Neural cell (in vitro differentiated cells): Measurements from ENCODE around the gene ACYP1. TPM values are rescaled to one million over a fixed set of nuclear protein-coding genes. Genes with fewer than 3 reads are reported as not detected.

Experiments used
- H2AFZ ChIP-seq: fragments of 200-600, 300-800 bp; sonication (generic), shearing (Covaris generic); 2 replicates; pipeline ENCODE4 v1.6.0; 2014; ENCODE audit warnings: low read depth, mild to moderate bottlenecking, antibody characterized with exemption, low read length, moderate library complexity
- H3F3A ChIP-seq: fragments of 200-600 bp; shearing (Covaris generic); 2 replicates; pipeline ENCODE4 v1.6.1; 2016; ENCODE audit warnings: mild to moderate bottlenecking, moderate library complexity, mixed read lengths, antibody characterized with exemption, low read length; ENCODE audit not compliant: insufficient read depth, poor library complexity, severe bottlenecking
- H3K27ac ChIP-seq: fragments of 200-600, 300-800 bp; sonication (generic), shearing (Covaris generic); 2 replicates; pipeline ENCODE4 v1.5.1; 2014; ENCODE audit warnings: mild to moderate bottlenecking, low read length, moderate library complexity
- H3K27me3 ChIP-seq: fragments of 300-800, 200-600 bp; sonication (generic), shearing (Covaris generic); 2 replicates; pipeline ENCODE4 v1.6.0; 2014; ENCODE audit warnings: mild to moderate bottlenecking, low read depth, low read length, moderate library complexity; ENCODE audit not compliant: insufficient read depth
- H3K36me3 ChIP-seq: fragments of 300-800, 200-600 bp; sonication (generic), shearing (Covaris generic); 2 replicates; pipeline ENCODE4 v1.5.1; 2014; ENCODE audit warnings: mild to moderate bottlenecking, antibody characterized with exemption, low read length, moderate library complexity; ENCODE audit not compliant: insufficient read depth
- H3K4me2 ChIP-seq: fragments of 300-800, 200-600 bp; sonication (generic), shearing (Covaris generic); 2 replicates; pipeline ENCODE4 v1.6.0; 2014; ENCODE audit warnings: mild to moderate bottlenecking, low read length
- H3K4me3 ChIP-seq: fragments of 300-800, 200-600 bp; sonication (generic), shearing (Covaris generic); 2 replicates; pipeline ENCODE4 v1.5.1; 2014; ENCODE audit warnings: mild to moderate bottlenecking, low read length, moderate library complexity
- H3K79me2 ChIP-seq: fragments of 200-600 bp; shearing (Covaris generic); replicated peaks from 2 replicates; pipeline ENCODE4 v1.6.0; 2014; ENCODE audit warnings: mild to moderate bottlenecking, low read length, moderate library complexity; ENCODE audit not compliant: insufficient read depth
- H3K9ac ChIP-seq: fragments of 300-800, 200-600 bp; sonication (generic), shearing (Covaris generic); 2 replicates; pipeline ENCODE4 v1.6.1; 2016; ENCODE audit warnings: mild to moderate bottlenecking, low read length, mixed read lengths
- H3K9me2 ChIP-seq: fragments of 200-600 bp; shearing (Covaris generic); 2 replicates; pipeline ENCODE4 v1.6.1; 2016; ENCODE audit warnings: mild to moderate bottlenecking, low read length, mixed read lengths; ENCODE audit not compliant: insufficient read depth
- H3K9me3 ChIP-seq: fragments of 200-600, 300-800 bp; sonication (generic), shearing (Covaris generic); 2 replicates; pipeline ENCODE4 v1.6.1; 2016; ENCODE audit warnings: mild to moderate bottlenecking, mixed run types, low read length, moderate library complexity, mixed read lengths
- H4K20me1 ChIP-seq: fragments of 200-600 bp; shearing (Covaris generic); 2 replicates; pipeline ENCODE4 v1.6.1; 2016; ENCODE audit warnings: mild to moderate bottlenecking, mixed run types; ENCODE audit not compliant: insufficient read depth
- EP300 ChIP-seq: fragments of 450-650 bp; conservative IDR thresholded peaks from 2 replicates; pipeline ENCODE4 v1.6.1; 2014; ENCODE audit warnings: antibody characterized with exemption, mild to moderate bottlenecking, moderate library complexity; ENCODE audit not compliant: poor library complexity, severe bottlenecking
- EZH2 ChIP-seq: fragments of 200-600, 300-800 bp; shearing (Covaris generic), sonication (generic); IDR thresholded peaks from 2 replicates; pipeline ENCODE4 v1.6.1; 2014; ENCODE audit warnings: antibody characterized with exemption, low read length, borderline replicate concordance, mild to moderate bottlenecking; ENCODE audit not compliant: insufficient read depth, poor library complexity, severe bottlenecking
- MXI1 ChIP-seq: fragments of 450-650 bp; conservative IDR thresholded peaks from 2 replicates; pipeline ENCODE4 v1.6.1; 2014; ENCODE audit warnings: antibody characterized with exemption, mild to moderate bottlenecking; ENCODE audit not compliant: poor library complexity, severe bottlenecking
- POLR2AphosphoS5 ChIP-seq: IDR thresholded peaks from 2 replicates; pipeline ENCODE4 v1.6.1; 2012
- RAD21 ChIP-seq: fragments of 450-650 bp; conservative IDR thresholded peaks from 2 replicates; pipeline ENCODE4 v1.6.1; 2014; ENCODE audit warnings: antibody characterized with exemption, mild to moderate bottlenecking, moderate library complexity
- SMC3 ChIP-seq: fragments of 450-650 bp; conservative IDR thresholded peaks from 2 replicates; pipeline ENCODE4 v1.6.1; 2014; ENCODE audit warnings: antibody characterized with exemption, mild to moderate bottlenecking, moderate library complexity; ENCODE audit not compliant: poor library complexity
- TAF1 ChIP-seq: IDR thresholded peaks from 2 replicates; pipeline ENCODE4 v1.6.1; 2012; ENCODE audit warnings: low read depth
- polyA plus RNA-seq: library from polyadenylated mRNA; depleted of rRNA; stranded (reverse); fragments of >200 nt; gene quantifications from 2 replicates; pipeline ENCODE4 v1.2.3, GENCODE V29; 2014
- TF ChIP-seq, protein P1 (sequence below): fragments of 450-650 bp; IDR thresholded peaks from 2 replicates; pipeline ENCODE4 v1.5.1; 2014; ENCODE audit warnings: antibody characterized with exemption, mild to moderate bottlenecking, moderate library complexity; ENCODE audit not compliant: poor library complexity, severe bottlenecking
- TF ChIP-seq, protein P2 (sequence below): IDR thresholded peaks from 2 replicates; pipeline ENCODE4 v1.6.1; 2012; ENCODE audit warnings: borderline replicate concordance

The ACYP1 gene
- polyA plus RNA-seq, 1 donor from 2014 or later: 143 TPM

- Histone ChIP-seq H3F3A (no peaks in the 10 kb centered on the region), H3K27me3 (no peaks in the 10 kb centered on the region), H3K9me3 (no peaks in the 10 kb centered on the region), H3K9me2 (no peaks in the 10 kb centered on the region), H3K27ac (no peak overlapping the region), H3K4me2 (no peak overlapping the region), H3K4me3 (no peak overlapping the region), H3K9ac (no peak overlapping the region), H3K36me3 (no peaks in the 10 kb centered on the region), H3K79me2 (no peaks in the 10 kb centered on the region), H2AFZ (no peak overlapping the region), H4K20me1 (no peaks in the 10 kb centered on the region)
- TF ChIP-seq, protein P1, sequence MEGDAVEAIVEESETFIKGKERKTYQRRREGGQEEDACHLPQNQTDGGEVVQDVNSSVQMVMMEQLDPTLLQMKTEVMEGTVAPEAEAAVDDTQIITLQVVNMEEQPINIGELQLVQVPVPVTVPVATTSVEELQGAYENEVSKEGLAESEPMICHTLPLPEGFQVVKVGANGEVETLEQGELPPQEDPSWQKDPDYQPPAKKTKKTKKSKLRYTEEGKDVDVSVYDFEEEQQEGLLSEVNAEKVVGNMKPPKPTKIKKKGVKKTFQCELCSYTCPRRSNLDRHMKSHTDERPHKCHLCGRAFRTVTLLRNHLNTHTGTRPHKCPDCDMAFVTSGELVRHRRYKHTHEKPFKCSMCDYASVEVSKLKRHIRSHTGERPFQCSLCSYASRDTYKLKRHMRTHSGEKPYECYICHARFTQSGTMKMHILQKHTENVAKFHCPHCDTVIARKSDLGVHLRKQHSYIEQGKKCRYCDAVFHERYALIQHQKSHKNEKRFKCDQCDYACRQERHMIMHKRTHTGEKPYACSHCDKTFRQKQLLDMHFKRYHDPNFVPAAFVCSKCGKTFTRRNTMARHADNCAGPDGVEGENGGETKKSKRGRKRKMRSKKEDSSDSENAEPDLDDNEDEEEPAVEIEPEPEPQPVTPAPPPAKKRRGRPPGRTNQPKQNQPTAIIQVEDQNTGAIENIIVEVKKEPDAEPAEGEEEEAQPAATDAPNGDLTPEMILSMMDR: no peak
- no peak for TF ChIP-seq RAD21
- TF ChIP-seq TAF1: no peak
- TF ChIP-seq MXI1: no peak
- TF ChIP-seq EZH2: no peak
- no peak for TF ChIP-seq SMC3
- no peak for TF ChIP-seq EP300
- TF ChIP-seq, protein P2, sequence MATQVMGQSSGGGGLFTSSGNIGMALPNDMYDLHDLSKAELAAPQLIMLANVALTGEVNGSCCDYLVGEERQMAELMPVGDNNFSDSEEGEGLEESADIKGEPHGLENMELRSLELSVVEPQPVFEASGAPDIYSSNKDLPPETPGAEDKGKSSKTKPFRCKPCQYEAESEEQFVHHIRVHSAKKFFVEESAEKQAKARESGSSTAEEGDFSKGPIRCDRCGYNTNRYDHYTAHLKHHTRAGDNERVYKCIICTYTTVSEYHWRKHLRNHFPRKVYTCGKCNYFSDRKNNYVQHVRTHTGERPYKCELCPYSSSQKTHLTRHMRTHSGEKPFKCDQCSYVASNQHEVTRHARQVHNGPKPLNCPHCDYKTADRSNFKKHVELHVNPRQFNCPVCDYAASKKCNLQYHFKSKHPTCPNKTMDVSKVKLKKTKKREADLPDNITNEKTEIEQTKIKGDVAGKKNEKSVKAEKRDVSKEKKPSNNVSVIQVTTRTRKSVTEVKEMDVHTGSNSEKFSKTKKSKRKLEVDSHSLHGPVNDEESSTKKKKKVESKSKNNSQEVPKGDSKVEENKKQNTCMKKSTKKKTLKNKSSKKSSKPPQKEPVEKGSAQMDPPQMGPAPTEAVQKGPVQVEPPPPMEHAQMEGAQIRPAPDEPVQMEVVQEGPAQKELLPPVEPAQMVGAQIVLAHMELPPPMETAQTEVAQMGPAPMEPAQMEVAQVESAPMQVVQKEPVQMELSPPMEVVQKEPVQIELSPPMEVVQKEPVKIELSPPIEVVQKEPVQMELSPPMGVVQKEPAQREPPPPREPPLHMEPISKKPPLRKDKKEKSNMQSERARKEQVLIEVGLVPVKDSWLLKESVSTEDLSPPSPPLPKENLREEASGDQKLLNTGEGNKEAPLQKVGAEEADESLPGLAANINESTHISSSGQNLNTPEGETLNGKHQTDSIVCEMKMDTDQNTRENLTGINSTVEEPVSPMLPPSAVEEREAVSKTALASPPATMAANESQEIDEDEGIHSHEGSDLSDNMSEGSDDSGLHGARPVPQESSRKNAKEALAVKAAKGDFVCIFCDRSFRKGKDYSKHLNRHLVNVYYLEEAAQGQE: no peak
- no peak for TF ChIP-seq POLR2AphosphoS5
These were observed 14.1 kb downstream of the ACYP1 start for GRCh38 chr14:75049731-75050201.

- Histone ChIP-seq H3K4me3 (no peak overlapping the region), H3K27ac (no peak overlapping the region), H3K9me3 (no peaks in the 10 kb centered on the region), H3F3A (no peaks in the 10 kb centered on the region), H3K36me3 (no peaks in the 10 kb centered on the region), H3K4me2 (no peak overlapping the region), H3K79me2 (no peaks in the 10 kb centered on the region), H3K9ac (no peak overlapping the region), H3K27me3 (no peaks in the 10 kb centered on the region), H3K9me2 (no peaks in the 10 kb centered on the region), H4K20me1 (no peaks in the 10 kb centered on the region), H2AFZ (no peak overlapping the region)
- TF ChIP-seq, protein P2: no peak
- TF ChIP-seq TAF1 (no peak), EP300 (no peak), SMC3 (no peak), MXI1 (no peak), RAD21 (no peak), POLR2AphosphoS5 (no peak), EZH2 (no peak)
- TF ChIP-seq, protein P1: no peak
These were observed 14.7 kb downstream of the ACYP1 start for GRCh38 chr14:75049136-75049535.
